Uterus (tissue), 4 donors: Measurements from ENCODE around the gene FKBP5. TPM values are rescaled to one million over a fixed set of nuclear protein-coding genes. Genes with fewer than 3 reads are reported as not detected.
"Not testable (repeated sequence)": the region's sequence is repeated elsewhere in the genome, so short reads cannot be mapped to it uniquely, and the experiment has no call there.

Experiments
- DNase-seq, 2 donors: peaks; one replicate each; pipeline ENCODE4 v3.0.0-alpha.2; 2019 to 2020
- H3K27ac ChIP-seq, 2 donors: fragments of 200-600 bp; sonication (generic); 1 replicate in 1 of 2; 2 replicates in 1 of 2; pipeline ENCODE4 v1.5.1; 2016 to 2018
- H3K27me3 ChIP-seq, 2 donors: fragments of 200-600 bp; sonication (generic); one replicate each; pipeline ENCODE4 v1.5.1; 2018 to 2019; ENCODE audit warnings: control low read depth in 1 of 2
- H3K36me3 ChIP-seq, 2 donors: fragments of 200-600 bp; sonication (generic); one replicate each; pipeline ENCODE4 v1.5.1; 2019; ENCODE audit warnings: control low read depth in 1 of 2
- H3K4me1 ChIP-seq, 2 donors: fragments of 200-600 bp; sonication (generic); one replicate each; pipeline ENCODE4 v1.5.1; 2018 to 2019; ENCODE audit warnings: control low read depth in 1 of 2
- H3K4me3 ChIP-seq, 2 donors: fragments of 200-600 bp; sonication (generic); 1 replicate in 1 of 2; 2 replicates in 1 of 2; pipeline ENCODE4 v1.5.1; 2018 to 2019; ENCODE audit warnings: mild to moderate bottlenecking in 1 of 2
- H3K9me3 ChIP-seq, 2 donors: fragments of 200-600 bp; sonication (generic); one replicate each; pipeline ENCODE4 v1.5.1; 2019; ENCODE audit warnings: control low read depth in 1 of 2
- CTCF ChIP-seq, 4 experiments: fragments of 200-600 bp in 2 of 4; fragments of 450-650 bp in 2 of 4; sonication (generic) in 2 of 4; IDR thresholded peaks; one replicate each; pipeline ENCODE4 v1.5.1; 2016 to 2019; ENCODE audit warnings: antibody characterized with exemption in 4 of 4, mild to moderate bottlenecking in 2 of 4, moderate library complexity in 1 of 4
- POLR2A ChIP-seq, 2 donors: fragments of 450-650 bp; IDR thresholded peaks; one replicate each; pipeline ENCODE4 v1.6.1; 2016; ENCODE audit warnings: antibody characterized with exemption in 2 of 2, mild to moderate bottlenecking in 1 of 2, moderate library complexity in 1 of 2
- intact Hi-C: fragments of 100-400 bp; cut with DNase I; formaldehyde crosslinking; loops from one replicate; pipeline ENCODE4 v1.15.1; 2023; ENCODE audit warnings: low total_unique reads
- total RNA-seq, 4 donors: library from RNA; depleted of rRNA in 3 of 4; stranded (reverse); fragments of >200 nt in 3 of 4; gene quantifications; one replicate each; pipeline versions ENCODE4 v1.1.0 to v1.2.4, GENCODE V29; 2014 to 2023
- donor health status: DM: yes; HTN: yes; CAD: no.

Gene FKBP5
- total RNA-seq, 4 donors from 2014 or later = 35.1 to 197 (median 84.5) TPM

GRCh38 chr6:35678021-35678654 lies 10.6 kb downstream of the FKBP5 start:
- Histone ChIP-seq H3K36me3 (no peaks in the 10 kb centered on the region), H3K4me3 (no peak overlapping the region), H3K27ac (peak overlapping the region in 1 of 2 donors; percentile 36), H3K4me1 (no peaks in the 10 kb centered on the region), H3K27me3 (no peaks in the 10 kb centered on the region), H3K9me3 (no peaks in the 10 kb centered on the region)
- intact Hi-C loops = no loop called here
- DNase-seq = no peak
- TF ChIP-seq CTCF (IDR thresholded peaks at IDR 0.05) (no peak), POLR2A (IDR thresholded peaks at IDR 0.05) (no peak)

DNA sequence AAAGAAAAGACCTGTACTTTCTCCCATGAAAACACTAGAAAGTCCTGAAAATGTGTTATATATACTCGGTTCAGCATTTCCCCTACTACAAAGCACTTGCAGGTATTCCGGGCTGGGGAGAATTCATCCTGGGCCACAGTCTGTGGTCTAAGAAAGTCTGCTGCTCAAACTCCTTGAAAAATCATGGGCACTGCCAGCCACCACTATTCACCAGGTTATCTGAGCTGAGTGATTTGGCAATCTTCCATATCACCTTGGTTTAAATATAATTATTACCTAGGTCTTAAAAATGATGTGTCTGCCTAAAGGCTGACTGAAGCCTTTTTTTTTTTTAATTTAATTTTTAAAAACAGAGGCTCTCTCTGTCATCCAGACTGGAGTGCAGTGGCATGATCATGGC lies 11.3 kb downstream of the FKBP5 start:
- Histone ChIP-seq H3K36me3 (no peaks in the 10 kb centered on the region), H3K4me1 (no peaks in the 10 kb centered on the region), H3K9me3 (no peaks in the 10 kb centered on the region), H3K4me3 (no peak overlapping the region), H3K27me3 (no peaks in the 10 kb centered on the region), H3K27ac (peak overlapping the region in 1 of 2 donors; percentile 36)
- intact Hi-C loops = no loop called here
- no peak for TF ChIP-seq CTCF (IDR thresholded peaks at IDR 0.05)
- no peak for DNase-seq

- H3K4me3 ChIP-seq = no peak overlapping the region
- TF ChIP-seq POLR2A (IDR thresholded peaks at IDR 0.05) (no peak), CTCF (IDR thresholded peaks at IDR 0.05) (no peak)
- no peaks in the 10 kb centered on the region for H3K9me3 ChIP-seq
- H3K27me3 ChIP-seq = no peaks in the 10 kb centered on the region
- H3K27ac ChIP-seq = peak overlapping the region in 1 of 2 donors; percentile 47
- no peaks in the 10 kb centered on the region for H3K36me3 ChIP-seq
- DNase-seq = no peak
- H3K4me1 ChIP-seq = no peaks in the 10 kb centered on the region
- intact Hi-C loops = no loop called here
These were observed 12.8 kb downstream of the FKBP5 start for GRCh38 chr6:35675871-35676459.

GRCh38 chr6:35674594-35674993 lies 14.1 kb downstream of the FKBP5 start:
- no peaks in the 10 kb centered on the region for H3K9me3 ChIP-seq
- no peaks in the 10 kb centered on the region for H3K4me1 ChIP-seq
- no peak overlapping the region for H3K27ac ChIP-seq
- DNase-seq = no peak
- H3K36me3 ChIP-seq = no peaks in the 10 kb centered on the region
- no peak overlapping the region for H3K4me3 ChIP-seq
- no peaks in the 10 kb centered on the region for H3K27me3 ChIP-seq
- intact Hi-C loops = no loop called here
- TF ChIP-seq CTCF (IDR thresholded peaks at IDR 0.05) (no peak), POLR2A (IDR thresholded peaks at IDR 0.05) (no peak)

DNA sequence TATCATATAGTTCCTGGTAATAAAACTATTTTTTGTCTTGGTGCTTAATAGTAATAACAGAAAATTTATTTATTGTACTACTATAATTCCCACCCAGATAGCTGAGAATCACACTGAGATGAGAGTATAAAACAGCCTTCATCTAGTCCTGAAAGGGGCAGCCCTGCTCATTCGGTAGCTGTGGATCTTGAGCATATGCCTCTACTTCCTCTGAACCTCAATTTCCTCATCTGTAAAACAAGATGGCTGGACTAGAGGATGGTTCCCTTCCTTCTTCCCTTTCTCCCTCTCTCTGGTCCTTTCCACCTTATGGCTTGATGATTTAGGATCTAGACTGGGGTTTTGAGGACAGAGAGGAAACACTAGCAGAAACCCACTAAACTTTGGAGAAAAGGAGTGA lies 15.0 kb downstream of the FKBP5 start:
- H3K4me1 ChIP-seq = no peaks in the 10 kb centered on the region
- TF ChIP-seq POLR2A (IDR thresholded peaks at IDR 0.05) = no peak
- no peak for TF ChIP-seq CTCF (IDR thresholded peaks at IDR 0.05)
- no peak overlapping the region for H3K4me3 ChIP-seq
- no peaks in the 10 kb centered on the region for H3K27me3 ChIP-seq
- no peak for DNase-seq
- intact Hi-C loops = no loop called here
- H3K27ac ChIP-seq = no peak overlapping the region
- H3K9me3 ChIP-seq = no peaks in the 10 kb centered on the region
- H3K36me3 ChIP-seq = no peaks in the 10 kb centered on the region

DNA sequence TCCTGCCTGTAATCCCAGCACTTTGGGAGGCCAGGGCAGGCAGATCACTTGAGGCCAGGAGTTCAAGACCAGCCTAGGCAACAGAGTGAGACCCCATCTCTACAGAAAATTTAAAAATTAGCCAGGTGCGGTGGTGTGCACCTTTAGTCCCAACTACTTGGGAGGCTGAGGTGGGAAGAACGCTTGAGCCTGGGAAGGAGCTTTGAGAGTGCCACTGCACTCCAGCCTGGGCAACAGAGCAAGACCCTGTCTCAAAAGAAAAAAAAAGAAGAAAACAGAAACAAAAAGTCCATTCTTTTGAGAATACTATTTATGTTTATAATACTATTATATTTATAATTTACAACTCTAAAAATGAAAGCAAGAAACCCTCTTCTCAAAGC lies 15.4 kb downstream of the FKBP5 start:
- H3K27me3 ChIP-seq, intact Hi-C loops, H3K27ac ChIP-seq, DNase-seq, H3K4me3 ChIP-seq, H3K4me1 ChIP-seq, H3K36me3 ChIP-seq, H3K9me3 ChIP-seq: not testable (repeated sequence)

GRCh38 chr6:35670453-35670852 lies 18.3 kb downstream of the FKBP5 start:
- H3K27me3 ChIP-seq, intact Hi-C loops, H3K27ac ChIP-seq, H3K36me3 ChIP-seq, H3K9me3 ChIP-seq, H3K4me1 ChIP-seq, DNase-seq, H3K4me3 ChIP-seq: not testable (repeated sequence)
